SK-N-SH (cell line): ENCODE data around the gene RNF217. TPM values are rescaled to one million over a fixed set of nuclear protein-coding genes. Genes with fewer than 3 reads are reported as not detected.

Source experiments
- CTCF ChIA-PET: fragments of 300-600, 350-600 bp; formaldehyde crosslinking; extraction: SDS; loops from one replicate; lab custom pipeline; 2021; lab: Yijun Ruan, JAX
- POLR2A ChIA-PET: fragments of 350-600 bp; sonication (Branson Sonifier 250); formaldehyde crosslinking; extraction: SDS; loops from one replicate; lab custom pipeline; 2020; ENCODE audit warnings: antibody characterized with exemption, inconsistent platforms; lab: Yijun Ruan, JAX
- DNase-seq: peaks from one replicate; pipeline ENCODE4 v3.0.0; 2012
- H2AFZ ChIP-seq: fragments of 200-600 bp; sonication (generic); 2 replicates; pipeline ENCODE4 v1.8.1; 2016; ENCODE audit warnings: antibody characterized with exemption, mild to moderate bottlenecking, low read depth
- H3F3A ChIP-seq: fragments of 200-600 bp; sonication (generic); replicated peaks from 2 replicates; pipeline ENCODE3; 2016; ENCODE audit warnings: antibody characterized with exemption, mild to moderate bottlenecking; ENCODE audit not compliant: insufficient read depth
- H3K27ac ChIP-seq, 2 experiments: fragments of 200-500 bp in 1 of 2; fragments of 200-600 bp in 1 of 2; sonication (Bioruptor generic) in 1 of 2; sonication (generic), shearing (Covaris generic) in 1 of 2; 2 replicates each; pipeline versions ENCODE4 v1.5.1 to v1.6.1; 2014 to 2016; ENCODE audit warnings: low read depth in 2 of 2, inconsistent platforms in 1 of 2, low read length in 1 of 2, mild to moderate bottlenecking in 1 of 2, mixed read lengths in 1 of 2
- H3K27me3 ChIP-seq: fragments of 200-600 bp; sonication (generic), shearing (Covaris generic); 2 replicates; pipeline ENCODE4 v1.6.1; 2016; ENCODE audit warnings: mixed run types; ENCODE audit not compliant: insufficient read depth
- H3K36me3 ChIP-seq, 2 experiments: fragments of 200-500 bp in 1 of 2; fragments of 200-600 bp in 1 of 2; sonication (Bioruptor generic) in 1 of 2; sonication (generic) in 1 of 2; replicated peaks in 1 of 2; 2 replicates each; pipeline versions ENCODE3 to v1.5.1; 2014 to 2016; ENCODE audit warnings: low read length in 1 of 2, mild to moderate bottlenecking in 1 of 2; ENCODE audit not compliant: insufficient read depth in 2 of 2, control insufficient read depth in 1 of 2
- H3K4me1 ChIP-seq, 2 experiments: fragments of 200-500 bp in 1 of 2; fragments of 200-600 bp in 1 of 2; sonication (Bioruptor generic) in 1 of 2; sonication (generic), shearing (Covaris generic) in 1 of 2; 2 replicates each; pipeline versions ENCODE4 v1.5.1 to v1.6.1; 2014 to 2016; ENCODE audit warnings: low read depth in 1 of 2, low read length in 1 of 2, mixed run types in 1 of 2; ENCODE audit not compliant: insufficient read depth in 2 of 2, control insufficient read depth in 1 of 2
- H3K4me2 ChIP-seq: fragments of 200-600 bp; sonication (generic), shearing (Covaris generic); 2 replicates; pipeline ENCODE4 v1.6.1; 2017; ENCODE audit warnings: mixed run types
- H3K4me3 ChIP-seq, 2 experiments: fragments of 200-500 bp in 1 of 2; fragments of 200-600 bp in 1 of 2; sonication (Bioruptor generic) in 1 of 2; sonication (generic), shearing (Covaris generic) in 1 of 2; 2 replicates each; pipeline versions ENCODE4 v1.5.1 to v1.8.1; 2014 to 2016; ENCODE audit warnings: low read depth in 2 of 2, inconsistent platforms in 1 of 2, low read length in 1 of 2, mild to moderate bottlenecking in 1 of 2, mixed read lengths in 1 of 2, moderate library complexity in 1 of 2
- H3K79me2 ChIP-seq: fragments of 200-600 bp; sonication (generic); 2 replicates; pipeline ENCODE4 v1.8.1; 2017; ENCODE audit warnings: mild to moderate bottlenecking; ENCODE audit not compliant: insufficient read depth
- H3K9ac ChIP-seq: fragments of 200-600 bp; sonication (generic); 2 replicates; pipeline ENCODE4 v1.6.1; 2017; ENCODE audit warnings: mixed run types
- H3K9me2 ChIP-seq: fragments of 200-600 bp; sonication (generic); 2 replicates; pipeline ENCODE4 v1.6.1; 2017; ENCODE audit warnings: mixed run types
- H3K9me3 ChIP-seq: fragments of 200-600 bp; sonication (generic); 2 replicates; pipeline ENCODE4 v1.6.1; 2017; ENCODE audit warnings: mixed run types, mild to moderate bottlenecking, moderate library complexity
- H4K20me1 ChIP-seq: fragments of 200-600 bp; sonication (generic); 2 replicates; pipeline ENCODE4 v1.6.1; 2017; ENCODE audit warnings: mild to moderate bottlenecking, mixed run types; ENCODE audit not compliant: insufficient read depth
- ELF1 ChIP-seq: IDR thresholded peaks from 2 replicates; pipeline ENCODE4 v1.4.0; 2012
- EZH2phosphoT487 ChIP-seq: fragments of 200-600 bp; sonication (generic); IDR thresholded peaks from 2 replicates; pipeline ENCODE4 v1.6.1; 2017; ENCODE audit warnings: low read depth, mixed run types, mild to moderate bottlenecking, antibody characterized with exemption, moderate library complexity, borderline replicate concordance
- JUND ChIP-seq: IDR thresholded peaks from 2 replicates; pipeline ENCODE4 v1.4.0; 2012
- MEF2A ChIP-seq: IDR thresholded peaks from 2 replicates; pipeline ENCODE4 v1.4.0; 2012; ENCODE audit warnings: low read depth, borderline replicate concordance
- MXI1 ChIP-seq: IDR thresholded peaks from 2 replicates; pipeline ENCODE4 v1.6.1; 2012; ENCODE audit warnings: mild to moderate bottlenecking, low read depth, low read length, improper control_type of control experiment
- RAD21 ChIP-seq: IDR thresholded peaks from 2 replicates; pipeline ENCODE4 v1.6.1; 2012; ENCODE audit warnings: mild to moderate bottlenecking, low read length
- RCOR1 ChIP-seq: fragments of 150-350 bp; IDR thresholded peaks from 2 replicates; pipeline ENCODE4 v1.6.1; 2017; ENCODE audit warnings: antibody characterized with exemption, low read length
- RFX5 ChIP-seq: IDR thresholded peaks from 2 replicates; pipeline ENCODE4 v1.6.1; 2012; ENCODE audit warnings: mild to moderate bottlenecking, improper control_type of control experiment, low read length
- RXRA ChIP-seq: IDR thresholded peaks from 2 replicates; pipeline ENCODE4 v1.4.0; 2012; ENCODE audit warnings: low read depth, mild to moderate bottlenecking, borderline replicate concordance
- SMC3 ChIP-seq: IDR thresholded peaks from 2 replicates; pipeline ENCODE4 v1.6.1; 2012; ENCODE audit warnings: low read depth, low read length, improper control_type of control experiment
- TCF12 ChIP-seq: IDR thresholded peaks from 2 replicates; pipeline ENCODE4 v1.4.0; 2012
- TEAD4 ChIP-seq: IDR thresholded peaks from 2 replicates; pipeline ENCODE4 v1.4.0; 2012; ENCODE audit warnings: mild to moderate bottlenecking, borderline replicate concordance; ENCODE audit not compliant: insufficient read depth
- YY1 ChIP-seq: IDR thresholded peaks from 2 replicates; pipeline ENCODE4 v1.4.0; 2012; ENCODE audit warnings: low read depth, mild to moderate bottlenecking
- WGBS: methylation state at CpG from one replicate; pipeline ENCODE4 v1.1.6; 2017; ENCODE audit warnings: low lambda C conversion rate; 5-methylcytosine and 5-hydroxymethylcytosine counted together
- polyA plus RNA-seq, 3 experiments: library from polyadenylated mRNA; depleted of rRNA; stranded (reverse); fragments of >200 nt; gene quantifications; 2 replicates each; pipeline ENCODE4 v1.2.3, GENCODE V29; 2012
- TF ChIP-seq, protein P1 (sequence below): IDR thresholded peaks from 2 replicates; pipeline ENCODE4 v1.4.0; 2012; ENCODE audit warnings: low read depth
- TF ChIP-seq, protein P2 (sequence below): fragments of 200-600 bp; sonication (generic); IDR thresholded peaks from 2 replicates; pipeline ENCODE4 v1.6.1; 2017; ENCODE audit warnings: antibody characterized with exemption, mild to moderate bottlenecking, moderate library complexity
- TF ChIP-seq, protein P3 (sequence below): IDR thresholded peaks from 2 replicates; pipeline ENCODE4 v1.6.1; 2012; ENCODE audit warnings: mild to moderate bottlenecking, low read depth, low read length, moderate library complexity

Gene RNF217
- polyA plus RNA-seq, 1 of the 3 experiments (the other 2 are of a cell fraction), result 0.28 TPM

GRCh38 chr6:124967444-124967843, 5.2 kb downstream of the RNF217 start:
- Histone ChIP-seq H3K9me2 (no peaks in the 10 kb centered on the region), H3K36me3 (no peaks in the 10 kb centered on the region), H3K79me2 (no peaks in the 10 kb centered on the region), H3F3A (no peaks in the 10 kb centered on the region), H2AFZ (no peak overlapping the region), H3K27ac (no peak overlapping the region), H3K4me3 (no peak overlapping the region), H3K4me2 (no peak overlapping the region), H3K9me3 (no peaks in the 10 kb centered on the region), H4K20me1 (no peaks in the 10 kb centered on the region), H3K4me1 (no peaks in the 10 kb centered on the region), H3K27me3 (peaks cover 8% of the 10 kb centered on the region; the same call in 1 of the 2 replicates), H3K9ac (no peak overlapping the region)
- WGBS, result 25% methylated on average over 1 of the region's 1 CpG
- POLR2A ChIA-PET, result no interaction called here
- TF ChIP-seq MXI1 (no peak), TCF12 (no peak)
- TF ChIP-seq, protein P1, sequence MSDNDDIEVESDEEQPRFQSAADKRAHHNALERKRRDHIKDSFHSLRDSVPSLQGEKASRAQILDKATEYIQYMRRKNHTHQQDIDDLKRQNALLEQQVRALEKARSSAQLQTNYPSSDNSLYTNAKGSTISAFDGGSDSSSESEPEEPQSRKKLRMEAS, result no peak
- CTCF ChIA-PET, result interaction anchor here (0.6 kb wide), 1 partner anchor 180 kb away, joined by 4 read pairs; no protein-coding TSS in a partner anchor
- no peak for DNase-seq

DNA sequence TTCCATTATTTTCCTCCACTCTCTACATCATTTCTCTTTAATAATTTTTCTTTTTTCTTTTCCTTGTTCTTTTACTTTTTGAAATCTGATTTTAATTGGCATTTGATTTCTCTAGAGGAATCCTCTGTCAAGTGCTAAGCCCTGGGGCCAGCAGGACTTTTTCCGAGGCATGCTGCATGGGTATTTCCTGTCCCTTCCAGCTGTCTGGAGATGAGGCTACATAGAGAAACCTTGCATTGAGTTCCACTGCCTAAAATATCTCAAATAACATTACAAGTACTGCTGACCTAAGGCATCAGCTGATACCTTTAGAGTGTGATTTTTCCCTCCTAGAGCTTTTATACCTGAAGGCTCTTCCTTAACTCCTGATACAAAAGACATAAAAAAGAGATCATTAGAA, 6.2 kb downstream of the RNF217 start:
- no peak overlapping the region for H3K4me2 ChIP-seq
- ChIA-PET POLR2A (no interaction called here), CTCF (no interaction called here)
- DNase-seq, result no peak
- H3K4me3 ChIP-seq, result no peak overlapping the region
- H3K9me3 ChIP-seq, result no peaks in the 10 kb centered on the region
- no peaks in the 10 kb centered on the region for H4K20me1 ChIP-seq
- H3F3A ChIP-seq, result no peaks in the 10 kb centered on the region
- 3% methylated on average over 1 of the region's 1 CpG for WGBS
- no peaks in the 10 kb centered on the region; the same call in 1 of the 2 replicates for H3K27me3 ChIP-seq
- no peaks in the 10 kb centered on the region for H3K9me2 ChIP-seq
- no peak overlapping the region for H3K27ac ChIP-seq
- no peak overlapping the region for H3K9ac ChIP-seq
- H3K79me2 ChIP-seq, result no peaks in the 10 kb centered on the region
- no peaks in the 10 kb centered on the region for H3K36me3 ChIP-seq
- no peaks in the 10 kb centered on the region for H3K4me1 ChIP-seq
- TF ChIP-seq RCOR1, result no peak
- no peak for TF ChIP-seq ELF1
- TF ChIP-seq TCF12, result no peak
- no peak for TF ChIP-seq MEF2A
- TF ChIP-seq, protein P2, sequence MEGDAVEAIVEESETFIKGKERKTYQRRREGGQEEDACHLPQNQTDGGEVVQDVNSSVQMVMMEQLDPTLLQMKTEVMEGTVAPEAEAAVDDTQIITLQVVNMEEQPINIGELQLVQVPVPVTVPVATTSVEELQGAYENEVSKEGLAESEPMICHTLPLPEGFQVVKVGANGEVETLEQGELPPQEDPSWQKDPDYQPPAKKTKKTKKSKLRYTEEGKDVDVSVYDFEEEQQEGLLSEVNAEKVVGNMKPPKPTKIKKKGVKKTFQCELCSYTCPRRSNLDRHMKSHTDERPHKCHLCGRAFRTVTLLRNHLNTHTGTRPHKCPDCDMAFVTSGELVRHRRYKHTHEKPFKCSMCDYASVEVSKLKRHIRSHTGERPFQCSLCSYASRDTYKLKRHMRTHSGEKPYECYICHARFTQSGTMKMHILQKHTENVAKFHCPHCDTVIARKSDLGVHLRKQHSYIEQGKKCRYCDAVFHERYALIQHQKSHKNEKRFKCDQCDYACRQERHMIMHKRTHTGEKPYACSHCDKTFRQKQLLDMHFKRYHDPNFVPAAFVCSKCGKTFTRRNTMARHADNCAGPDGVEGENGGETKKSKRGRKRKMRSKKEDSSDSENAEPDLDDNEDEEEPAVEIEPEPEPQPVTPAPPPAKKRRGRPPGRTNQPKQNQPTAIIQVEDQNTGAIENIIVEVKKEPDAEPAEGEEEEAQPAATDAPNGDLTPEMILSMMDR, result no peak
- TF ChIP-seq SMC3, result no peak
- TF ChIP-seq JUND, result no peak
- TF ChIP-seq TEAD4, result no peak
- TF ChIP-seq RXRA, result no peak
- TF ChIP-seq RAD21, result no peak
- TF ChIP-seq, protein P3, sequence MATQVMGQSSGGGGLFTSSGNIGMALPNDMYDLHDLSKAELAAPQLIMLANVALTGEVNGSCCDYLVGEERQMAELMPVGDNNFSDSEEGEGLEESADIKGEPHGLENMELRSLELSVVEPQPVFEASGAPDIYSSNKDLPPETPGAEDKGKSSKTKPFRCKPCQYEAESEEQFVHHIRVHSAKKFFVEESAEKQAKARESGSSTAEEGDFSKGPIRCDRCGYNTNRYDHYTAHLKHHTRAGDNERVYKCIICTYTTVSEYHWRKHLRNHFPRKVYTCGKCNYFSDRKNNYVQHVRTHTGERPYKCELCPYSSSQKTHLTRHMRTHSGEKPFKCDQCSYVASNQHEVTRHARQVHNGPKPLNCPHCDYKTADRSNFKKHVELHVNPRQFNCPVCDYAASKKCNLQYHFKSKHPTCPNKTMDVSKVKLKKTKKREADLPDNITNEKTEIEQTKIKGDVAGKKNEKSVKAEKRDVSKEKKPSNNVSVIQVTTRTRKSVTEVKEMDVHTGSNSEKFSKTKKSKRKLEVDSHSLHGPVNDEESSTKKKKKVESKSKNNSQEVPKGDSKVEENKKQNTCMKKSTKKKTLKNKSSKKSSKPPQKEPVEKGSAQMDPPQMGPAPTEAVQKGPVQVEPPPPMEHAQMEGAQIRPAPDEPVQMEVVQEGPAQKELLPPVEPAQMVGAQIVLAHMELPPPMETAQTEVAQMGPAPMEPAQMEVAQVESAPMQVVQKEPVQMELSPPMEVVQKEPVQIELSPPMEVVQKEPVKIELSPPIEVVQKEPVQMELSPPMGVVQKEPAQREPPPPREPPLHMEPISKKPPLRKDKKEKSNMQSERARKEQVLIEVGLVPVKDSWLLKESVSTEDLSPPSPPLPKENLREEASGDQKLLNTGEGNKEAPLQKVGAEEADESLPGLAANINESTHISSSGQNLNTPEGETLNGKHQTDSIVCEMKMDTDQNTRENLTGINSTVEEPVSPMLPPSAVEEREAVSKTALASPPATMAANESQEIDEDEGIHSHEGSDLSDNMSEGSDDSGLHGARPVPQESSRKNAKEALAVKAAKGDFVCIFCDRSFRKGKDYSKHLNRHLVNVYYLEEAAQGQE, result no peak
- TF ChIP-seq MXI1, result no peak
- TF ChIP-seq RFX5, result no peak
- TF ChIP-seq EZH2phosphoT487, result no peak
- no peak for TF ChIP-seq YY1
- no peak overlapping the region for H2AFZ ChIP-seq
